ENCODE measurements around the gene LARP6. TPM values are rescaled to one million over a fixed set of nuclear protein-coding genes. Genes with fewer than 3 reads are reported as not detected.

LARP6 gene
- total and polyA plus RNA-seq, 2 experiments from 2014 or later, result 20.0 to 22.4 TPM

DNA sequence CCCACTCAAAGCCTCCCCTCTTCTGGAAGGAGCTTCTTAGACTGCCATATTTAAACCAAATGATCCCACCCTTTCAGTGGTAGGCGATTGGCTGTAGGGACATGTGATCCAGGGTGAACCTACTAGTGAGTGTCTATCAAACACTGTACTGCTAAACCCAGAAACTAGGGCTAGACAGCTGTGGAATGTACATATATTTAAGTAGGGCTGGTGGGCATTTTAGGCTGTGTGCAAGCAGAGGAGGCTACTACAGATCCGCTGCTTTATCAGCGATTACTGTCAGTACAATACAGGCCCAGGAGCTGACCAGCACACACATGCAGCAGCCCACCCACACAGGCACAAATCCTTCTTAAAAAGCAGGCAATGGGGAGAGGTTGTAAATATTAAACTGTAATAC lies 15.4 kb upstream of the LARP6 start:
- H4K20me1 ChIP-seq (replicated peaks; ENCODE audit: insufficient read depth), result no peaks in the 10 kb centered on the region
- H3K27ac ChIP-seq (ENCODE audit: low read depth), result no peak overlapping the region
- no peaks in the 10 kb centered on the region; the same call in 2 of the 3 replicates for H3K4me1 Mint-ChIP-seq

DNA sequence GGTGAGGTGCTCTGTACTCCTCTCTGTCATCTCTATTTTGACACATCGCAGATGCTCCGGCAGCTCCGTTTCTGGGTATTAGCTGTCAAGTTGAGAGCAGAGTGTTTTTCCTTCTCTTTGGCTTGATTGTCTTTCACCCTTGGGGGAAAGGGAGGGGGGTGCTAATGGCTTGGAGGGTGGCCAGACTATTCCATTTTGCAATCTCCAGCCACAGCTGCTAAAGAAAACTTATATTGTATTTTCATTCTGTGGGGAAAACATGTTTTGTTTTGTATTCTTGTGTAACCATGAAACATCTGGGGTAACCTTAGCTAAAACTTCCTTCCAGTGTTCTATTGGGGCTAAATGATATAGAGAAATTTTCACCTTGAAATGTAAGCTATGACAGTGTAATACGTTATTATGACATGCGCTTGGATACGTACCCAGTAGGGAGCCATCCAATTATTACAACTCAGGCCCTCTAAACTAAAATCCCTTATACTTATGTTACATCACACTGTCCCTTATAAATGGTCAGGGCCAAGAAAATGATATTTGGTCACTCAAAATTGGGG lies 14.0 kb upstream of the LARP6 start:
- Histone ChIP-seq H4K20me1 (replicated peaks; ENCODE audit: insufficient read depth) (no peaks in the 10 kb centered on the region), H3K27me3 (ENCODE audit: insufficient read depth) (no peaks in the 10 kb centered on the region), H3K79me2 (replicated peaks; ENCODE audit: insufficient read depth) (no peaks in the 10 kb centered on the region), H3K36me3 (ENCODE audit: insufficient read depth) (no peaks in the 10 kb centered on the region), H2AFZ (no peak overlapping the region), H3K4me3 (no peak overlapping the region), H3K9me2 (ENCODE audit: insufficient read depth) (peaks cover 5% of the 10 kb centered on the region; the same call in 1 of the 2 replicates), H3K27ac (ENCODE audit: low read depth) (no peak overlapping the region), H3K4me2 (no peak overlapping the region), H3F3A (replicated peaks; ENCODE audit: low read depth) (no peaks in the 10 kb centered on the region), H3K4me1 (ENCODE audit: insufficient read depth) (no peaks in the 10 kb centered on the region)
- no peaks in the 10 kb centered on the region; the same call in 2 of the 3 replicates for H3K4me1 Mint-ChIP-seq
- ATAC-seq, result no peak
- peaks cover 3% of the 10 kb centered on the region for H3K27me3 Mint-ChIP-seq (ENCODE audit: insufficient read depth, low read depth, poor library complexity)
- H3K4me3 Mint-ChIP-seq, result no peak overlapping the region
- no peak for DNase-seq (ENCODE audit: low spot score)
- no peak overlapping the region for H3K27ac Mint-ChIP-seq
- peaks cover 14% of the 10 kb centered on the region for H3K36me3 Mint-ChIP-seq (ENCODE audit: low read depth)
- H3K9me3 Mint-ChIP-seq, result peaks cover 19% of the 10 kb centered on the region
- TF ChIP-seq, protein P1, sequence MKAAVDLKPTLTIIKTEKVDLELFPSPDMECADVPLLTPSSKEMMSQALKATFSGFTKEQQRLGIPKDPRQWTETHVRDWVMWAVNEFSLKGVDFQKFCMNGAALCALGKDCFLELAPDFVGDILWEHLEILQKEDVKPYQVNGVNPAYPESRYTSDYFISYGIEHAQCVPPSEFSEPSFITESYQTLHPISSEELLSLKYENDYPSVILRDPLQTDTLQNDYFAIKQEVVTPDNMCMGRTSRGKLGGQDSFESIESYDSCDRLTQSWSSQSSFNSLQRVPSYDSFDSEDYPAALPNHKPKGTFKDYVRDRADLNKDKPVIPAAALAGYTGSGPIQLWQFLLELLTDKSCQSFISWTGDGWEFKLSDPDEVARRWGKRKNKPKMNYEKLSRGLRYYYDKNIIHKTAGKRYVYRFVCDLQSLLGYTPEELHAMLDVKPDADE (IDR thresholded peaks at IDR 0.05), result no peak
- no peak for TF ChIP-seq EZH2phosphoT487 (IDR thresholded peaks at IDR 0.05; ENCODE audit: unreplicated experiment)
- TF ChIP-seq, protein P2, sequence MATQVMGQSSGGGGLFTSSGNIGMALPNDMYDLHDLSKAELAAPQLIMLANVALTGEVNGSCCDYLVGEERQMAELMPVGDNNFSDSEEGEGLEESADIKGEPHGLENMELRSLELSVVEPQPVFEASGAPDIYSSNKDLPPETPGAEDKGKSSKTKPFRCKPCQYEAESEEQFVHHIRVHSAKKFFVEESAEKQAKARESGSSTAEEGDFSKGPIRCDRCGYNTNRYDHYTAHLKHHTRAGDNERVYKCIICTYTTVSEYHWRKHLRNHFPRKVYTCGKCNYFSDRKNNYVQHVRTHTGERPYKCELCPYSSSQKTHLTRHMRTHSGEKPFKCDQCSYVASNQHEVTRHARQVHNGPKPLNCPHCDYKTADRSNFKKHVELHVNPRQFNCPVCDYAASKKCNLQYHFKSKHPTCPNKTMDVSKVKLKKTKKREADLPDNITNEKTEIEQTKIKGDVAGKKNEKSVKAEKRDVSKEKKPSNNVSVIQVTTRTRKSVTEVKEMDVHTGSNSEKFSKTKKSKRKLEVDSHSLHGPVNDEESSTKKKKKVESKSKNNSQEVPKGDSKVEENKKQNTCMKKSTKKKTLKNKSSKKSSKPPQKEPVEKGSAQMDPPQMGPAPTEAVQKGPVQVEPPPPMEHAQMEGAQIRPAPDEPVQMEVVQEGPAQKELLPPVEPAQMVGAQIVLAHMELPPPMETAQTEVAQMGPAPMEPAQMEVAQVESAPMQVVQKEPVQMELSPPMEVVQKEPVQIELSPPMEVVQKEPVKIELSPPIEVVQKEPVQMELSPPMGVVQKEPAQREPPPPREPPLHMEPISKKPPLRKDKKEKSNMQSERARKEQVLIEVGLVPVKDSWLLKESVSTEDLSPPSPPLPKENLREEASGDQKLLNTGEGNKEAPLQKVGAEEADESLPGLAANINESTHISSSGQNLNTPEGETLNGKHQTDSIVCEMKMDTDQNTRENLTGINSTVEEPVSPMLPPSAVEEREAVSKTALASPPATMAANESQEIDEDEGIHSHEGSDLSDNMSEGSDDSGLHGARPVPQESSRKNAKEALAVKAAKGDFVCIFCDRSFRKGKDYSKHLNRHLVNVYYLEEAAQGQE (IDR thresholded peaks at IDR 0.05; ENCODE audit: unreplicated experiment), result no peak

More for the DNA sequence above, 15.4 kb upstream of the LARP6 start:
- DNase-seq (ENCODE audit: low spot score), result no peak
- no peak overlapping the region for H3K4me3 ChIP-seq
- Mint-ChIP-seq H3K9me3 (peaks cover 24% of the 10 kb centered on the region), H3K36me3 (ENCODE audit: low read depth) (peaks cover 20% of the 10 kb centered on the region), H3K4me3 (no peak overlapping the region), H3K27ac (no peak overlapping the region), H3K27me3 (ENCODE audit: insufficient read depth, low read depth, poor library complexity) (peaks cover 3% of the 10 kb centered on the region)
- no peak overlapping the region for H2AFZ ChIP-seq
- no peak overlapping the region for H3K4me2 ChIP-seq
- peaks cover 5% of the 10 kb centered on the region; the same call in 1 of the 2 replicates for H3K9me2 ChIP-seq (ENCODE audit: insufficient read depth)
- no peaks in the 10 kb centered on the region for H3K79me2 ChIP-seq (replicated peaks; ENCODE audit: insufficient read depth)
- no peak for ATAC-seq
- no peaks in the 10 kb centered on the region for H3K36me3 ChIP-seq (ENCODE audit: insufficient read depth)
- no peaks in the 10 kb centered on the region for H3F3A ChIP-seq (replicated peaks; ENCODE audit: low read depth)
- H3K4me1 ChIP-seq (ENCODE audit: insufficient read depth), result no peaks in the 10 kb centered on the region
- H3K27me3 ChIP-seq (ENCODE audit: insufficient read depth), result no peaks in the 10 kb centered on the region
- TF ChIP-seq JUNB (IDR thresholded peaks at IDR 0.05; ENCODE audit: unreplicated experiment) (no peak), CREB1 (CRISPR knock-in tag; IDR thresholded peaks at IDR 0.05; ENCODE audit: low read depth) (no peak), NANOG (IDR thresholded peaks at IDR 0.05; ENCODE audit: borderline replicate concordance) (no peak), POLR2AphosphoS5 (IDR thresholded peaks at IDR 0.05; ENCODE audit: low read depth) (no peak)
- TF ChIP-seq, protein P2 (IDR thresholded peaks at IDR 0.05; ENCODE audit: unreplicated experiment), result no peak

All from GM23338 (cell line).